H1 (cell line): ENCODE results near the gene FBXO21. TPM values are rescaled to one million over a fixed set of nuclear protein-coding genes. Genes with fewer than 3 reads are reported as not detected.

Experiments
- CTCF ChIA-PET: fragments of 300-600 bp; sonication (Branson Sonifier 250); formaldehyde crosslinking; loops from one replicate; lab custom pipeline; 2021; ENCODE audit not compliant: partially characterized antibody; lab: Charles Lee
- POLR2A ChIA-PET: fragments of 300-600 bp; sonication (Branson Sonifier 250); formaldehyde crosslinking; loops from one replicate; lab custom pipeline; 2021; ENCODE audit warnings: inconsistent platforms; ENCODE audit not compliant: partially characterized antibody; lab: Charles Lee
- DNase-seq, 2 experiments: peaks; one replicate each; pipeline versions ENCODE4 v3.0.0 to v3.0.0-alpha.2; 2010 to 2022; ENCODE audit warnings: low spot score in 2 of 2, low read depth in 1 of 2, mixed read lengths in 1 of 2
- FAIRE-seq: peaks from 2 replicates; lab custom pipeline; 2011; peaks lifted over from hg19 to GRCh38; lab: Jason Lieb, UNC
- H2AFZ ChIP-seq: 2 replicates; pipeline ENCODE4 v1.8.1; 2012; ENCODE audit warnings: low read length, inconsistent platforms
- H2AK5ac ChIP-seq: 2 replicates; pipeline ENCODE4 v1.6.1; 2013; ENCODE audit warnings: low read depth, low read length
- H2BK120ac ChIP-seq: replicated peaks from 2 replicates; pipeline ENCODE3; 2013; ENCODE audit warnings: low read depth, low read length, inconsistent platforms
- H2BK12ac ChIP-seq: 2 replicates; pipeline ENCODE4 v1.6.1; 2013; ENCODE audit warnings: low read depth, low read length
- H2BK15ac ChIP-seq: 2 replicates; pipeline ENCODE4 v1.6.1; 2013; ENCODE audit warnings: low read length
- H2BK20ac ChIP-seq: 2 replicates; pipeline ENCODE4 v1.6.1; 2013; ENCODE audit warnings: low read length
- H2BK5ac ChIP-seq: 2 replicates; pipeline ENCODE4 v1.6.1; 2013; ENCODE audit warnings: low read depth, low read length
- H3K14ac ChIP-seq: 2 replicates; pipeline ENCODE4 v1.6.1; 2013; ENCODE audit warnings: inconsistent platforms; ENCODE audit not compliant: insufficient read length
- H3K18ac ChIP-seq: 2 replicates; pipeline ENCODE4 v1.6.1; 2013; ENCODE audit warnings: low read length; ENCODE audit errors: extremely low read depth
- H3K23ac ChIP-seq: 2 replicates; pipeline ENCODE4 v1.6.1; 2013; ENCODE audit warnings: inconsistent platforms; ENCODE audit not compliant: insufficient read length
- H3K23me2 ChIP-seq: 2 replicates; pipeline ENCODE4 v1.6.1; 2013; ENCODE audit warnings: low read depth, low read length
- H3K27ac ChIP-seq: 2 replicates; pipeline ENCODE4 v1.6.1; 2011; ENCODE audit warnings: low read depth, low read length, inconsistent platforms
- H3K27me3 ChIP-seq, 4 experiments: replicated peaks in 1 of 4; 1 replicate in 1 of 4; 2 replicates in 3 of 4; pipeline versions ENCODE4 v1.6.1 to v1.8.1; 2011 to 2013; ENCODE audit warnings: low read length in 3 of 4, mild to moderate bottlenecking in 3 of 4, inconsistent platforms in 2 of 4, mixed read lengths in 2 of 4, moderate library complexity in 1 of 4; ENCODE audit not compliant: control insufficient read depth in 3 of 4, insufficient read depth in 3 of 4; ENCODE audit errors: extremely low read depth in 1 of 4
- H3K36me3 ChIP-seq, 4 experiments: 2 replicates each; pipeline versions ENCODE4 v1.6.1 to v1.8.1; 2011 to 2013; ENCODE audit warnings: mild to moderate bottlenecking in 4 of 4, low read length in 3 of 4, moderate library complexity in 2 of 4, control low read depth in 1 of 4, inconsistent platforms in 1 of 4; ENCODE audit not compliant: insufficient read depth in 4 of 4, control insufficient read depth in 2 of 4
- H3K4ac ChIP-seq: replicated peaks from 2 replicates; pipeline ENCODE3; 2013; ENCODE audit warnings: low read length, low read depth, mixed read lengths, inconsistent platforms; ENCODE audit not compliant: insufficient read length
- H3K4me1 ChIP-seq, 4 experiments: replicated peaks in 1 of 4; 1 replicate in 1 of 4; 2 replicates in 3 of 4; pipeline versions ENCODE4 v1.6.1 to v1.8.1; 2011 to 2013; ENCODE audit warnings: low read length in 3 of 4, inconsistent platforms in 2 of 4, mixed read lengths in 1 of 4; ENCODE audit not compliant: insufficient read depth in 4 of 4, control insufficient read depth in 3 of 4
- H3K4me2 ChIP-seq, 2 experiments: 2 replicates each; pipeline versions ENCODE4 v1.6.1 to v1.8.1; 2011 to 2013; ENCODE audit warnings: low read depth in 2 of 2, low read length in 2 of 2, control low read depth in 1 of 2, inconsistent platforms in 1 of 2, mild to moderate bottlenecking in 1 of 2; ENCODE audit not compliant: insufficient read depth in 1 of 2
- H3K4me3 ChIP-seq, 4 experiments: fragments of 200-600, 300-600 bp in 1 of 4; sonication (generic), shearing (Covaris generic), sonication (Bioruptor Twin) in 1 of 4; 2 replicates each; pipeline versions ENCODE4 v1.5.1 to v1.8.1; 2011 to 2016; ENCODE audit warnings: low read length in 4 of 4, low read depth in 3 of 4, control low read depth in 2 of 4, inconsistent platforms in 2 of 4, mild to moderate bottlenecking in 2 of 4, mixed read lengths in 1 of 4, moderate library complexity in 1 of 4; ENCODE audit not compliant: insufficient read depth in 2 of 4; ENCODE audit errors: extremely low read depth in 1 of 4
- H3K56ac ChIP-seq: replicated peaks from 2 replicates; pipeline ENCODE3; 2013; ENCODE audit warnings: low read depth, mild to moderate bottlenecking, mixed read lengths, low read length, inconsistent platforms; ENCODE audit not compliant: insufficient read length
- H3K79me1 ChIP-seq: 2 replicates; pipeline ENCODE4 v1.6.1; 2013; ENCODE audit warnings: low read depth, low read length, control low read depth
- H3K79me2 ChIP-seq, 2 experiments: 2 replicates each; pipeline versions ENCODE4 v1.6.1 to v1.8.1; 2012 to 2013; ENCODE audit warnings: low read length in 2 of 2, mild to moderate bottlenecking in 2 of 2, inconsistent platforms in 1 of 2; ENCODE audit not compliant: insufficient read depth in 2 of 2, control insufficient read depth in 1 of 2
- H3K9ac ChIP-seq, 4 experiments: replicated peaks in 1 of 4; 1 replicate in 1 of 4; 2 replicates in 3 of 4; pipeline versions ENCODE4 v1.6.1 to v1.8.1; 2011 to 2013; ENCODE audit warnings: low read depth in 3 of 4, low read length in 3 of 4, control low read depth in 2 of 4, mild to moderate bottlenecking in 2 of 4, moderate library complexity in 2 of 4, inconsistent platforms in 1 of 4; ENCODE audit errors: extremely low read depth in 1 of 4
- H3K9me3 ChIP-seq, 2 experiments: 2 replicates each; pipeline versions ENCODE4 v1.6.1 to v1.8.1; 2012 to 2013; ENCODE audit warnings: mild to moderate bottlenecking in 2 of 2, moderate library complexity in 2 of 2, control low read depth in 1 of 2, inconsistent platforms in 1 of 2, low read depth in 1 of 2, low read length in 1 of 2, mixed read lengths in 1 of 2; ENCODE audit not compliant: insufficient read depth in 2 of 2
- H4K20me1 ChIP-seq, 2 experiments: replicated peaks in 1 of 2; 2 replicates each; pipeline versions ENCODE3 to v1.8.1; 2011 to 2013; ENCODE audit warnings: inconsistent platforms in 2 of 2, low read length in 2 of 2, mild to moderate bottlenecking in 1 of 2; ENCODE audit not compliant: insufficient read depth in 2 of 2, control insufficient read depth in 1 of 2
- H4K5ac ChIP-seq: 2 replicates; pipeline ENCODE4 v1.6.1; 2013; ENCODE audit warnings: low read length, low read depth, mixed read lengths, inconsistent platforms; ENCODE audit not compliant: insufficient read length
- H4K8ac ChIP-seq: 2 replicates; pipeline ENCODE4 v1.8.0; 2013; ENCODE audit warnings: mild to moderate bottlenecking, moderate library complexity, low read length, inconsistent platforms; ENCODE audit not compliant: insufficient read depth; ENCODE audit errors: extremely low read depth
- H4K91ac ChIP-seq: replicated peaks from 2 replicates; pipeline ENCODE3; 2013; ENCODE audit warnings: low read length, mixed read lengths, inconsistent platforms; ENCODE audit not compliant: insufficient read length
- CTCF ChIP-seq, 3 experiments: IDR thresholded peaks; 1 replicate in 2 of 3; 2 replicates in 1 of 3; pipeline versions ENCODE4 v1.5.1 to v1.6.1; 2011; ENCODE audit warnings: low read length in 3 of 3, mild to moderate bottlenecking in 3 of 3, inconsistent platforms in 2 of 3, low read depth in 1 of 3, moderate library complexity in 1 of 3; ENCODE audit not compliant: insufficient read depth in 1 of 3; ENCODE audit errors: control extremely low read depth in 1 of 3
- EZH2 ChIP-seq: fragments of 200-600 bp; sonication (generic); IDR thresholded peaks from 2 replicates; pipeline ENCODE4 v1.7.1; 2012; ENCODE audit warnings: low read depth, mild to moderate bottlenecking, moderate library complexity, low read length, inconsistent platforms; ENCODE audit not compliant: severe bottlenecking
- FOSL1 ChIP-seq: IDR thresholded peaks from 2 replicates; pipeline ENCODE4 v1.6.1; 2011; ENCODE audit warnings: mild to moderate bottlenecking, low read depth, low read length, moderate library complexity; ENCODE audit not compliant: insufficient read depth
- GTF2F1 ChIP-seq: IDR thresholded peaks from 2 replicates; pipeline ENCODE4 v1.6.1; 2012; ENCODE audit warnings: low read depth, low read length, improper control_type of control experiment, borderline replicate concordance
- PHF8 ChIP-seq: fragments of 200-600 bp; sonication (generic); conservative IDR thresholded peaks from 2 replicates; pipeline ENCODE4 v1.7.1; 2012; ENCODE audit warnings: low read depth, mild to moderate bottlenecking, inconsistent platforms, low read length, moderate library complexity
- RNF2 ChIP-seq: fragments of 200-900, 300-1000 bp; sonication (generic); IDR thresholded peaks from 2 replicates; pipeline ENCODE4 v1.7.1; 2016; ENCODE audit warnings: borderline replicate concordance, low read depth, mild to moderate bottlenecking, antibody characterized with exemption, low read length; ENCODE audit not compliant: poor library complexity, severe bottlenecking; ENCODE audit errors: missing control alignments
- TAF7 ChIP-seq: optimal IDR thresholded peaks from 2 replicates; pipeline ENCODE3; 2011; ENCODE audit warnings: low read depth, mild to moderate bottlenecking, inconsistent platforms, low read length, moderate library complexity, borderline replicate concordance
- TCF12 ChIP-seq: IDR thresholded peaks from 2 replicates; pipeline ENCODE4 v1.6.1; 2011; ENCODE audit warnings: low read depth, mild to moderate bottlenecking, low read length
- USF2 ChIP-seq: IDR thresholded peaks from 2 replicates; pipeline ENCODE4 v1.6.1; 2011; ENCODE audit warnings: low read length, improper control_type of control experiment
- WGBS, 2 experiments: shearing (Covaris generic) in 1 of 2; methylation state at CpG; one replicate each; pipeline versions ENCODE4 v1.1.6 to v1.1.7; 2013 to 2015; ENCODE audit warnings: low lambda C conversion rate in 2 of 2, mixed read lengths in 2 of 2, inconsistent platforms in 1 of 2, low coverage in 1 of 2, missing lambda C conversion rate in 1 of 2; ENCODE audit not compliant: insufficient replicate concordance in 2 of 2, insufficient coverage in 1 of 2, insufficient read length in 1 of 2; ENCODE audit errors: extremely low coverage in 1 of 2, missing lambda C conversion rate in 1 of 2; 5-methylcytosine and 5-hydroxymethylcytosine counted together
- polyA plus RNA-seq, 7 experiments: library from polyadenylated mRNA; depleted of rRNA in 3 of 7; stranded (reverse) in 5 of 7; unstranded in 2 of 7; fragments of >200 nt in 5 of 7; fragments of 200-250 nt in 2 of 7; gene quantifications; 1 replicate in 5 of 7; 2 replicates in 1 of 7; 4 replicates in 1 of 7; pipeline versions ENCODE4 v1.2.1 to v1.2.3, GENCODE V29; 2011 to 2013; ENCODE audit warnings: missing spikeins in 2 of 7, mixed read lengths in 2 of 7
- total RNA-seq: library from RNA; stranded (reverse); fragmentation: NEBNext Ultra II Directional; extraction: Animal tissue kit (Norgen Biotek cat#: 25700); gene quantifications from 2 replicates; pipeline ENCODE4 v1.2.1, GENCODE V29; 2021

Gene FBXO21
- total and polyA plus RNA-seq, 2 of the 8 experiments (the other 6 are each of a cell fraction or from before 2014, with no cell fraction given) = 57.0 to 80.6 TPM

GRCh38 chr12:117168976-117169375, 21.3 kb downstream of the FBXO21 start:
- Histone ChIP-seq H3K9ac (no peak overlapping the region), H3K4me2 (no peak overlapping the region), H2BK15ac (no peak overlapping the region), H4K5ac (no peak overlapping the region), H3K18ac (no peak overlapping the region), H2AFZ (no peak overlapping the region), H3K27me3 (no peaks in the 10 kb centered on the region), H3K27ac (no peak overlapping the region), H3K4me3 (no peak overlapping the region), H3K79me2 (no peaks in the 10 kb centered on the region), H2BK120ac (no peak overlapping the region), H4K91ac (no peak overlapping the region), H3K4ac (no peak overlapping the region), H3K23ac (no peak overlapping the region), H3K23me2 (no peaks in the 10 kb centered on the region), H2AK5ac (no peak overlapping the region), H4K20me1 (peaks cover 2 to 7% of the 10 kb centered on the region in 2 experiments), H3K79me1 (no peaks in the 10 kb centered on the region; the same call in 1 of the 2 replicates), H3K4me1 (no peaks in the 10 kb centered on the region), H2BK20ac (no peak overlapping the region), H2BK12ac (no peak overlapping the region), H3K36me3 (peaks cover 34 to 89% (median 65%) of the 10 kb centered on the region in 4 experiments), H3K56ac (no peak overlapping the region), H3K9me3 (no peaks in the 10 kb centered on the region), H3K14ac (no peak overlapping the region), H4K8ac (no peak overlapping the region), H2BK5ac (no peak overlapping the region)
- ChIA-PET CTCF (interaction anchor here (0.6 to 1.5 kb wide), 2 partner anchors 14 to 226 kb away, joined by 3 to 4 read pairs; no protein-coding TSS in a partner anchor), POLR2A (interaction anchor here (1.7 kb wide), 1 partner anchor 12 kb away, joined by 4 read pairs; no protein-coding TSS in a partner anchor)
- 89% methylated on average over 3 of the region's 3 CpGs; no CpG with 5 or more reads in 1 of the 2 experiments for WGBS, 2 experiments
- DNase-seq (no peak), FAIRE-seq (no peak)
- TF ChIP-seq PHF8 (no peak), CTCF (IDR thresholded peaks at IDR 0.05; ENCODE audit: control extremely low read depth in 1 of 3, insufficient read depth in 1 of 3, low read depth in 1 of 3, low read length in 3 of 3) (no peak), RNF2 (no peak), FOSL1 (no peak), EZH2 (no peak), TCF12 (no peak), TAF7 (no peak), USF2 (no peak), GTF2F1 (no peak)
